Lower lobe of right lung (tissue), 2 donors: ENCODE measurements around the gene TIAM1. TPM values are rescaled to one million over a fixed set of nuclear protein-coding genes. Genes with fewer than 3 reads are reported as not detected.

Source experiments
- ATAC-seq, 2 donors: fragments of 200-7000 bp; cut with Tn5 transposase; one replicate each; pipeline ENCODE4 v1.9.1; 2020 to 2022; ENCODE audit warnings: mild to moderate bottlenecking in 2 of 2, moderate library complexity in 2 of 2
- DNase-seq: peaks from one replicate; pipeline ENCODE4 v3.0.0-alpha.2; 2020
- H3K27ac ChIP-seq: fragments of 200-600 bp; one replicate; pipeline ENCODE4 v1.8.0; 2022
- H3K27me3 ChIP-seq: fragments of 200-600 bp; one replicate; pipeline ENCODE4 v1.8.0; 2022; ENCODE audit warnings: low read depth
- H3K36me3 ChIP-seq: fragments of 200-600 bp; one replicate; pipeline ENCODE4 v1.8.0; 2022; ENCODE audit warnings: mild to moderate bottlenecking
- H3K4me1 ChIP-seq: fragments of 200-600 bp; one replicate; pipeline ENCODE4 v1.8.0; 2022
- H3K4me3 ChIP-seq: fragments of 200-600 bp; one replicate; pipeline ENCODE4 v1.8.0; 2022; ENCODE audit warnings: mild to moderate bottlenecking
- H3K9me3 ChIP-seq: fragments of 200-600 bp; one replicate; pipeline ENCODE4 v1.8.0; 2022
- CTCF ChIP-seq: fragments of 200-600 bp; IDR thresholded peaks from one replicate; pipeline ENCODE4 v1.8.0; 2022; ENCODE audit warnings: antibody characterized with exemption, mild to moderate bottlenecking
- intact Hi-C: fragments of 100-400 bp; cut with DNase I; formaldehyde crosslinking; loops from one replicate; pipeline ENCODE4 v1.11.0; 2022
- total RNA-seq: library from RNA; stranded (reverse); fragmentation: NEBNext Ultra II Directional; extraction: Animal tissue kit (Norgen Biotek cat#: 25700); gene quantifications from one replicate; pipeline ENCODE4 v1.2.1, GENCODE V29; 2021
- donor health status: DM: no; HTN: yes; CAD: no; lungs with severe emphysema.

Gene TIAM1
- total RNA-seq, 1 donor from 2014 or later: 45.5 TPM

GRCh38 chr21:31124010-31124409 is 220.1 kb downstream of the TIAM1 start:
- DNase-seq: no peak
- no peaks in the 10 kb centered on the region for H3K4me1 ChIP-seq

DNA sequence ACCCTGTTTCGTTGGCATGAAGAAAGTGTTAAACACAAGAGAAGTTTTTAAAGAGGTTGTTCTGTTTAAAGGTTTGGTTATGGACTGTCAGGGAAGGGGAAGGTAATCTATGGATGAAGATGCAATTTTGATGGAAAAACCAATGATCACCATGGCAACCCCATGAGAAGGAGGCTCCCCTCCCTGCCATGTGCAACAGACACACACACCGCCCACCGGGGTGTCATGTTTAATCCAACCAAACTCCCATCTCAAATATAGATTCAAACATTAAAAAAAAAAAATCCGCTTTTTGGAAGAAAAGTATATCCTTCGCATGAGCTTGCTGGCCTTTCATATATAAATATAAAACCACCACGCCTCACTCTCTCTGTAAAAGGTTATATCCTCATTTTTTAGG is 224.9 kb downstream of the TIAM1 start:
- no peak overlapping the region for H3K4me3 ChIP-seq
- peaks cover 7% of the 10 kb centered on the region for H3K36me3 ChIP-seq
- H3K9me3 ChIP-seq: no peaks in the 10 kb centered on the region
- intact Hi-C loops: no loop called here
- no peak for TF ChIP-seq CTCF
- H3K27ac ChIP-seq: no peak overlapping the region
- H3K4me1 ChIP-seq: no peaks in the 10 kb centered on the region
- H3K27me3 ChIP-seq: no peaks in the 10 kb centered on the region
- ATAC-seq (no peak), DNase-seq (no peak)

More at GRCh38 chr21:31124010-31124409, 220.1 kb downstream of the TIAM1 start:
- H3K27ac ChIP-seq: no peak overlapping the region
- TF ChIP-seq CTCF: no peak
- ATAC-seq: peak; percentile 28 to 79
- intact Hi-C loops: no loop called here
- no peak overlapping the region for H3K4me3 ChIP-seq
- H3K27me3 ChIP-seq: no peaks in the 10 kb centered on the region
- peaks cover 8% of the 10 kb centered on the region for H3K36me3 ChIP-seq
- H3K9me3 ChIP-seq: no peaks in the 10 kb centered on the region

DNA sequence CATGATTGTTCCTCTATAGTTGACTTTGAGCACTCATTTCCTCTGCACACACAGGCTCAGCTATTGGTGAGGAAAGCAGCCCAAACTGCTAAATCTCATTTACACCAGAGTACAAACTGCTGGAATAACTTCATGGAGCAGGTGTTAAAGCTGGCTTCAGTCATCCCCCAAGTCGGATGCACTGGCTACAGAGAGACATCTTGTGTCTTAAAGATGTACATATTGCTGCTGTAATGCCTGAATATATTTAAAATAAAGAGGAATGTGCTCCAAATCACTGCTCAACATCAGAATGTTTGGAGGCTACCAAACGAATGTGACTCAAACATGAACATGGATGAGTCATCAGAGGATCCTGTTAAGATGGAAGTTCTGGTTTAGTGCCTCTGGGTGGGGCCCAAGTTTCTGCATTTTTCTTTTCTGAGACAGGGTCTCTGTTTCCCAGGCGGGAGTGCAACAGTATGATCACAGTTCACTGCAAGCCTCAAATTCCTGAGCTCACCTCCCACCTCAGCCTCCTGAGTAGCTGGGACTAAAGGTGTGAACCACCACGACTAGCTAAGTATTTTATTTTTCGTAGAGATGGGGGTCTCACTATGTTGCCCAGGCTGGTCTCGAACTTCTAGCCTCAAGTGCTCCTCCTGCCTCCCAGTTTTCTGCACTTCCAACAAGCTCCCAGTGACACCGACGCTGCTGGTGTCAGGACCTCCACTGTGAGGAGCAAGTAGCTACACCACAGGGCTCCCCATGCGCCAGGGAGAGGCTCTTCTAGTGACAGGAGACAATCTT is 226.7 kb downstream of the TIAM1 start:
- H3K9me3 ChIP-seq: no peaks in the 10 kb centered on the region
- H3K27ac ChIP-seq: no peak overlapping the region
- intact Hi-C loops: no loop called here
- H3K4me1 ChIP-seq: no peaks in the 10 kb centered on the region
- no peak for ATAC-seq
- DNase-seq: no peak
- peaks cover 7% of the 10 kb centered on the region for H3K36me3 ChIP-seq
- no peak for TF ChIP-seq CTCF
- H3K4me3 ChIP-seq: no peak overlapping the region
- no peaks in the 10 kb centered on the region for H3K27me3 ChIP-seq

DNA sequence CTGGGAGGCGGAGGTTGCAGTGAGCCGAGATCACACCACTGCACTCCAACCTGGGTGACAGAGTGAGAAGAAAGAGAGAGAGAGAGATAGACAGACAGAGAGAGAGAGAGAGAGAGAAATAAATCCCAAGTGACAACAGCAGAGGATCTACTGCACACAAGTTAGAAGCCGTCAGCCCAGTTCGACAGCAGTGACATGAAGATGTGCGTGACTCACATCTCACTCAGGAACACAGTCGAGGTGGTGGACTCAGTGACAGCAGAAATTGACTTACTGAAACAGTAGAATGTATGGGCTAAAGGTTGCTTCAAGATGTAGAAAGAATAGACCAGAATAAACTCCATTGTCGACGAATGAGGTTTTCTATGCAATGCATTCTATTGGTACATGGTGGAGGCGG is 228.8 kb downstream of the TIAM1 start:
- no peaks in the 10 kb centered on the region for H3K4me1 ChIP-seq
- intact Hi-C loops: no loop called here

DNA sequence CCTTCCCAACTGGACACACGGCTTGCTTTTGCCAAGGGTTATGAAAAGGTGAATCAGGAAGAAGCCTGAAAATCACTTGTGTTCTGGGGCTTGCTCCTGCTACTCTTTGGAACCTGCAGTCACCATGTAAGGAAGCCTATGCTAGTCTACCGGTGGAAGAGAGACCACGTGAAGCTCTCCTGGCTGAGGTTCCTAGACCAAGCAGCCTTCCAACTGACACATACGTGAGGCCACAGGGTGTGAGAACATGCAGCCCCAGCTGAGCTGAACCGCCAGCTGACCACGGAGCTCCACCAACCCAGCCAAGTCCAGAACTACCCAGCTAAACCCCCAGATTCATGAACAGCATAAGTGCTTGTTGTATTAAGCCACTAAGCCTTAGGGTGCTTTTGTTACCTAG is 233.0 kb downstream of the TIAM1 start:
- DNase-seq (no peak), ATAC-seq (no peak)
- TF ChIP-seq CTCF: no peak
- Histone ChIP-seq H3K27me3 (no peaks in the 10 kb centered on the region), H3K36me3 (no peaks in the 10 kb centered on the region), H3K9me3 (no peaks in the 10 kb centered on the region), H3K27ac (no peak overlapping the region), H3K4me1 (peaks cover 21% of the 10 kb centered on the region), H3K4me3 (no peak overlapping the region)
- intact Hi-C loops: no loop called here

More for the DNA sequence above, 228.8 kb downstream of the TIAM1 start:
- Histone ChIP-seq H3K9me3 (no peaks in the 10 kb centered on the region), H3K4me3 (no peak overlapping the region), H3K36me3 (no peaks in the 10 kb centered on the region), H3K27me3 (no peaks in the 10 kb centered on the region), H3K27ac (no peak overlapping the region)
- ATAC-seq (no peak), DNase-seq (no peak)
- no peak for TF ChIP-seq CTCF
